Left lung (tissue), 10 donors: Measurements from ENCODE around the gene PLAGL2. TPM values are rescaled to one million over a fixed set of nuclear protein-coding genes. Genes with fewer than 3 reads are reported as not detected.
"Not testable (repeated sequence)": the region's sequence is repeated elsewhere in the genome, so short reads cannot be mapped to it uniquely, and the experiment has no call there.

Experiments
- ATAC-seq: fragments of 200-7000 bp; cut with Tn5 transposase; one replicate; pipeline ENCODE4 v1.9.1; 2020; ENCODE audit warnings: moderate library complexity
- DNase-seq, 4 donors: peaks; one replicate each; pipeline ENCODE4 v3.0.0-alpha.2; 2013 to 2020
- H3K27ac ChIP-seq, 2 donors: fragments of 200-600 bp; sonication (generic) in 1 of 2; one replicate each; pipeline versions ENCODE4 v1.5.0 to v1.8.0; 2020 to 2021
- H3K27me3 ChIP-seq, 2 donors: fragments of 200-600 bp; sonication (generic) in 1 of 2; one replicate each; pipeline versions ENCODE4 v1.5.0 to v1.8.0; 2020 to 2021
- H3K36me3 ChIP-seq, 2 donors: fragments of 200-600 bp; sonication (generic) in 1 of 2; one replicate each; pipeline versions ENCODE4 v1.5.0 to v1.8.0; 2020 to 2021
- H3K4me1 ChIP-seq, 2 donors: fragments of 200-600 bp; one replicate each; pipeline ENCODE4 v1.8.0; 2021
- H3K4me3 ChIP-seq, 2 donors: fragments of 200-600 bp; sonication (generic) in 1 of 2; one replicate each; pipeline versions ENCODE4 v1.5.0 to v1.8.0; 2020 to 2021; ENCODE audit warnings: mild to moderate bottlenecking in 1 of 2
- H3K9me3 ChIP-seq, 2 donors: fragments of 200-600 bp; sonication (generic) in 1 of 2; one replicate each; pipeline versions ENCODE4 v1.5.0 to v1.8.0; 2020 to 2021
- intact Hi-C, 2 donors: fragments of 100-400 bp; cut with DNase I; formaldehyde crosslinking; loops; one replicate each; pipeline versions ENCODE4 v1.11.2 to v1.14.2; 2022
- polyA plus RNA-seq, 6 donors: library from polyadenylated mRNA; unstranded; fragments of 120-200 nt; gene quantifications; one replicate each; pipeline ENCODE4 v1.2.1, GENCODE V29; 2013; ENCODE audit not compliant: insufficient read length in 6 of 6
- total RNA-seq, 2 donors: library from RNA; stranded (reverse); fragmentation: NEBNext Ultra II Directional; extraction: Animal tissue kit (Norgen Biotek cat#: 25700); gene quantifications; one replicate each; pipeline ENCODE4 v1.2.1, GENCODE V29; 2021
- TF ChIP-seq, protein P1 (sequence below), 2 donors: fragments of 200-600 bp; sonication (generic) in 1 of 2; IDR thresholded peaks; one replicate each; pipeline versions ENCODE4 v1.5.0 to v1.8.0; 2021; ENCODE audit warnings: antibody characterized with exemption in 2 of 2
- donor health status: DM: no; HTN: yes; CAD: no.
- donor health status: DM: no; HTN: no; CAD: no.

PLAGL2 gene
- total and polyA plus RNA-seq, 8 donors: 12.6 to 28.0 (median 25.3) TPM

DNA sequence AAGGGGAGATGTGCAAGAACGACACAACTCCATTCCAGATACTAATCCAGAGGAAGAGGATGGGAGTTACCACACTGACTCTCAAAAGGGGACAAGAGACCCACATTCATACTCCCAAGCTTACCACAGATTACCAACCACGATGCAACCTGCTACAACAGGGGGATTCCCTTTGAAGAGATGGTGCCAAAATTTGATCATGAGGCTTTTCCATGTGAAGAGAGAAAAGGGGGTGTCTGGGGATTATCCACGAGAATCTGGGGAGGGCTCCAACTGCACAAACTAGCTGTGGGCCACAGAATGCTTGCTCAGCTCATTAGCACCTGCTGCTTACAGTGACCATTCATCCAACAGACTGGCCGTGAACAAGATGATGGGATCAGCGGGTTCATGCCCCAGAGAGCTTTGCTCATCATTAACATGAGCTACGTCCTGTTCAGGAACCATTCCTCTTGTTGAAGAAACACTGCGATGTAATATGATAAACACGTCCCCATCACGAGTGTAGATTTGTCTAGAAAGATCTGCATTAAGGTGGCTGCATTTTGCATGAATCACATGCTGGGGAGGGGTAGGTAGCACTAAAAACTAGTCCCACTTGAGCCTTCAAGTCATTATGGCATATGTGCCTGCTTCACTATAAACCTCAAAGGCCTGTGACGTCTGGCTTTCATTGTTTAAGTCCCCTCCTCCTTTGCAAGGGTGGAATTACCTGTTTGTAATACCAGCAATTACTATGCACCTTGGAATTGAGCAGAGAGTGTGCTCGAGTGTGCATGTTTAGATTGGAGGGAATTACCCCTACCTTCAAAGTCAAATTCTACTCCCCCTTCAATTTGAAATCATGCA lies 4.0 kb downstream of the PLAGL2 start:
- Histone ChIP-seq H3K27ac (peak overlapping the region; percentile 90 to 93), H3K4me1 (peaks cover 57 to 87% of the 10 kb centered on the region in 2 donors)

DNA sequence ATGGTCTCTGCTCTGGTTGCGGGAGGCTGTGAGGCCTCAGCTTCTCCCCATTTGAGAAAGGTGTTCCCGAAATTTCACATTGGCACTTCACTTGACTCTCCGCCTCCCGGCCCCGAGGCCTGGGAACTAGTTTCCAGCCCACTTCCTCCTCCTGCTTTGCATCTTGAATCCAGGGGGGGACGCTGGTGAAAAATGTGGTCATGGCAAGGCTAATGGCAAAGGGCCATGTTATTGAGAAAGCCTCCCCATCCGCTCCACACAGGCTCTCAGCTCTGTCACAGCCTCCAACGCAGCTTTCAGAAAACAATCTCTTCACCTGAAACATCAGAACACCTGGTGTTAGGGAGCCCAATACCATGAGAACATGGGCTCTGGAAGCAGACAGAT lies 5.6 kb downstream of the PLAGL2 start:
- Histone ChIP-seq H3K4me3 (no peak overlapping the region), H3K9me3 (no peaks in the 10 kb centered on the region), H3K27me3 (no peaks in the 10 kb centered on the region), H3K4me1 (peaks cover 52 to 85% of the 10 kb centered on the region in 2 donors), H3K36me3 (peaks cover 0 to 55% of the 10 kb centered on the region in 2 donors), H3K27ac (peak overlapping the region; percentile 49 to 93)
- intact Hi-C loops: no loop called here
- ATAC-seq (peak; percentile 6), DNase-seq (no peak)
- TF ChIP-seq, protein P1, sequence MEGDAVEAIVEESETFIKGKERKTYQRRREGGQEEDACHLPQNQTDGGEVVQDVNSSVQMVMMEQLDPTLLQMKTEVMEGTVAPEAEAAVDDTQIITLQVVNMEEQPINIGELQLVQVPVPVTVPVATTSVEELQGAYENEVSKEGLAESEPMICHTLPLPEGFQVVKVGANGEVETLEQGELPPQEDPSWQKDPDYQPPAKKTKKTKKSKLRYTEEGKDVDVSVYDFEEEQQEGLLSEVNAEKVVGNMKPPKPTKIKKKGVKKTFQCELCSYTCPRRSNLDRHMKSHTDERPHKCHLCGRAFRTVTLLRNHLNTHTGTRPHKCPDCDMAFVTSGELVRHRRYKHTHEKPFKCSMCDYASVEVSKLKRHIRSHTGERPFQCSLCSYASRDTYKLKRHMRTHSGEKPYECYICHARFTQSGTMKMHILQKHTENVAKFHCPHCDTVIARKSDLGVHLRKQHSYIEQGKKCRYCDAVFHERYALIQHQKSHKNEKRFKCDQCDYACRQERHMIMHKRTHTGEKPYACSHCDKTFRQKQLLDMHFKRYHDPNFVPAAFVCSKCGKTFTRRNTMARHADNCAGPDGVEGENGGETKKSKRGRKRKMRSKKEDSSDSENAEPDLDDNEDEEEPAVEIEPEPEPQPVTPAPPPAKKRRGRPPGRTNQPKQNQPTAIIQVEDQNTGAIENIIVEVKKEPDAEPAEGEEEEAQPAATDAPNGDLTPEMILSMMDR (IDR thresholded peaks at IDR 0.05): no peak

More for the DNA sequence above, 4.0 kb downstream of the PLAGL2 start:
- Histone ChIP-seq H3K4me3 (peak overlapping the region in 1 of 2 donors; percentile 93), H3K27me3 (no peaks in the 10 kb centered on the region), H3K9me3 (no peaks in the 10 kb centered on the region), H3K36me3 (peaks cover 0 to 38% of the 10 kb centered on the region in 2 donors)
- TF ChIP-seq, protein P1 (IDR thresholded peaks at IDR 0.05): no peak
- intact Hi-C loops: no loop called here
- ATAC-seq (peak; percentile 26), DNase-seq (peak in 1 of 4 donors; percentile 74)

GRCh38 chr20:32201296-32201976 lies 6.1 kb downstream of the PLAGL2 start:
- intact Hi-C loops: no loop called here
- ATAC-seq: peak; percentile 44
- peaks cover 48 to 80% of the 10 kb centered on the region in 2 donors for H3K4me1 ChIP-seq
- H3K36me3 ChIP-seq: peaks cover 0 to 60% of the 10 kb centered on the region in 2 donors
- no peak overlapping the region for H3K4me3 ChIP-seq
- no peak for DNase-seq
- H3K27ac ChIP-seq: peak overlapping the region; percentile 49 to 93
- H3K27me3 ChIP-seq: no peaks in the 10 kb centered on the region
- H3K9me3 ChIP-seq: no peaks in the 10 kb centered on the region
- TF ChIP-seq, protein P1 (IDR thresholded peaks at IDR 0.05): no peak

GRCh38 chr20:32199006-32199405 lies 8.5 kb downstream of the PLAGL2 start:
- intact Hi-C loops: no loop called here
- ATAC-seq (no peak), DNase-seq (no peak)
- Histone ChIP-seq H3K27ac (no peak overlapping the region), H3K4me3 (no peak overlapping the region), H3K27me3 (no peaks in the 10 kb centered on the region), H3K9me3 (no peaks in the 10 kb centered on the region), H3K36me3 (peaks cover 0 to 82% of the 10 kb centered on the region in 2 donors), H3K4me1 (peaks cover 24 to 55% of the 10 kb centered on the region in 2 donors)
- TF ChIP-seq, protein P1 (IDR thresholded peaks at IDR 0.05): no peak

DNA sequence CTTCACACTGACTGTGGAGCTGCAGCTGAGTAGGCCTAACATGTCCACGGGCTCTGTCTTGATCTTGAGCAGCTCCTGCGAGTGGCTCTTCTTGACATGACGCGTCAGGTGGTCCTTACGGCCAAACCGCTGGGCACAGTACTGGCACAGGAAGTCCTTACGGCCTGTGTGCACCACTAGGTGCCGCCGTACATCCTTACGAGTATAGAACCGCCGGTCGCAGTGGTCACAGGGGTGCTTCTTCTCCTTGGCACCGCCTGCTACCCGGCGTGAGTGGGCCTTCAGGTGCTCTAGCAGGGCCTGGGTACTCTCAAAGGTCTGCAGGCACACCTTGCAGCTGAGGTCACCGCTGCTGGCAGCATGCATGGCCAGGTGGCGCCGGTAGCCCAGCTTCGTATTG lies 10.4 kb downstream of the PLAGL2 start:
- H3K9me3 ChIP-seq, ATAC-seq, H3K27ac ChIP-seq, DNase-seq, intact Hi-C loops, H3K4me3 ChIP-seq, H3K27me3 ChIP-seq: not testable (repeated sequence)
- Histone ChIP-seq H3K36me3 (peaks cover 0 to 93% of the 10 kb centered on the region in 2 donors), H3K4me1 (peaks cover 11 to 53% of the 10 kb centered on the region in 2 donors)

GRCh38 chr20:32196613-32197012 lies 10.9 kb downstream of the PLAGL2 start:
- H3K36me3 ChIP-seq: peaks cover 0 to 94% of the 10 kb centered on the region in 2 donors
- intact Hi-C loops: not testable (repeated sequence)

More at GRCh38 chr20:32196613-32197012, 10.9 kb downstream of the PLAGL2 start:
- not testable (repeated sequence) for ATAC-seq, DNase-seq, H3K27ac ChIP-seq, H3K4me3 ChIP-seq, H3K9me3 ChIP-seq, H3K27me3 ChIP-seq
- peaks cover 9 to 53% of the 10 kb centered on the region in 2 donors for H3K4me1 ChIP-seq
